H1 (cell line): ENCODE data around the gene PTS. TPM values are rescaled to one million over a fixed set of nuclear protein-coding genes. Genes with fewer than 3 reads are reported as not detected.

Experiments
- CTCF ChIA-PET: fragments of 300-600 bp; sonication (Branson Sonifier 250); formaldehyde crosslinking; loops from one replicate; lab custom pipeline; 2021; ENCODE audit not compliant: partially characterized antibody; lab: Charles Lee
- POLR2A ChIA-PET: fragments of 300-600 bp; sonication (Branson Sonifier 250); formaldehyde crosslinking; loops from one replicate; lab custom pipeline; 2021; ENCODE audit warnings: inconsistent platforms; ENCODE audit not compliant: partially characterized antibody; lab: Charles Lee
- DNase-seq, 2 experiments: peaks; one replicate each; pipeline versions ENCODE4 v3.0.0 to v3.0.0-alpha.2; 2010 to 2022; ENCODE audit warnings: low spot score in 2 of 2, low read depth in 1 of 2, mixed read lengths in 1 of 2
- FAIRE-seq: peaks from 2 replicates; lab custom pipeline; 2011; peaks lifted over from hg19 to GRCh38; lab: Jason Lieb, UNC
- H2AFZ ChIP-seq: 2 replicates; pipeline ENCODE4 v1.8.1; 2012; ENCODE audit warnings: low read length, inconsistent platforms
- H2AK5ac ChIP-seq: 2 replicates; pipeline ENCODE4 v1.6.1; 2013; ENCODE audit warnings: low read depth, low read length
- H2BK120ac ChIP-seq: replicated peaks from 2 replicates; pipeline ENCODE3; 2013; ENCODE audit warnings: low read depth, low read length, inconsistent platforms
- H2BK12ac ChIP-seq: 2 replicates; pipeline ENCODE4 v1.6.1; 2013; ENCODE audit warnings: low read depth, low read length
- H2BK15ac ChIP-seq: 2 replicates; pipeline ENCODE4 v1.6.1; 2013; ENCODE audit warnings: low read length
- H2BK20ac ChIP-seq: 2 replicates; pipeline ENCODE4 v1.6.1; 2013; ENCODE audit warnings: low read length
- H2BK5ac ChIP-seq: 2 replicates; pipeline ENCODE4 v1.6.1; 2013; ENCODE audit warnings: low read depth, low read length
- H3K14ac ChIP-seq: 2 replicates; pipeline ENCODE4 v1.6.1; 2013; ENCODE audit warnings: inconsistent platforms; ENCODE audit not compliant: insufficient read length
- H3K18ac ChIP-seq: 2 replicates; pipeline ENCODE4 v1.6.1; 2013; ENCODE audit warnings: low read length; ENCODE audit errors: extremely low read depth
- H3K23ac ChIP-seq: 2 replicates; pipeline ENCODE4 v1.6.1; 2013; ENCODE audit warnings: inconsistent platforms; ENCODE audit not compliant: insufficient read length
- H3K23me2 ChIP-seq: 2 replicates; pipeline ENCODE4 v1.6.1; 2013; ENCODE audit warnings: low read depth, low read length
- H3K27ac ChIP-seq: 2 replicates; pipeline ENCODE4 v1.6.1; 2011; ENCODE audit warnings: low read depth, low read length, inconsistent platforms
- H3K27me3 ChIP-seq, 4 experiments: replicated peaks in 1 of 4; 1 replicate in 1 of 4; 2 replicates in 3 of 4; pipeline versions ENCODE4 v1.6.1 to v1.8.1; 2011 to 2013; ENCODE audit warnings: low read length in 3 of 4, mild to moderate bottlenecking in 3 of 4, inconsistent platforms in 2 of 4, mixed read lengths in 2 of 4, moderate library complexity in 1 of 4; ENCODE audit not compliant: control insufficient read depth in 3 of 4, insufficient read depth in 3 of 4; ENCODE audit errors: extremely low read depth in 1 of 4
- H3K36me3 ChIP-seq, 4 experiments: 2 replicates each; pipeline versions ENCODE4 v1.6.1 to v1.8.1; 2011 to 2013; ENCODE audit warnings: mild to moderate bottlenecking in 4 of 4, low read length in 3 of 4, moderate library complexity in 2 of 4, control low read depth in 1 of 4, inconsistent platforms in 1 of 4; ENCODE audit not compliant: insufficient read depth in 4 of 4, control insufficient read depth in 2 of 4
- H3K4ac ChIP-seq: replicated peaks from 2 replicates; pipeline ENCODE3; 2013; ENCODE audit warnings: low read length, low read depth, mixed read lengths, inconsistent platforms; ENCODE audit not compliant: insufficient read length
- H3K4me1 ChIP-seq, 4 experiments: replicated peaks in 1 of 4; 1 replicate in 1 of 4; 2 replicates in 3 of 4; pipeline versions ENCODE4 v1.6.1 to v1.8.1; 2011 to 2013; ENCODE audit warnings: low read length in 3 of 4, inconsistent platforms in 2 of 4, mixed read lengths in 1 of 4; ENCODE audit not compliant: insufficient read depth in 4 of 4, control insufficient read depth in 3 of 4
- H3K4me2 ChIP-seq, 2 experiments: 2 replicates each; pipeline versions ENCODE4 v1.6.1 to v1.8.1; 2011 to 2013; ENCODE audit warnings: low read depth in 2 of 2, low read length in 2 of 2, control low read depth in 1 of 2, inconsistent platforms in 1 of 2, mild to moderate bottlenecking in 1 of 2; ENCODE audit not compliant: insufficient read depth in 1 of 2
- H3K4me3 ChIP-seq, 4 experiments: fragments of 200-600, 300-600 bp in 1 of 4; sonication (generic), shearing (Covaris generic), sonication (Bioruptor Twin) in 1 of 4; 2 replicates each; pipeline versions ENCODE4 v1.5.1 to v1.8.1; 2011 to 2016; ENCODE audit warnings: low read length in 4 of 4, low read depth in 3 of 4, control low read depth in 2 of 4, inconsistent platforms in 2 of 4, mild to moderate bottlenecking in 2 of 4, mixed read lengths in 1 of 4, moderate library complexity in 1 of 4; ENCODE audit not compliant: insufficient read depth in 2 of 4; ENCODE audit errors: extremely low read depth in 1 of 4
- H3K56ac ChIP-seq: replicated peaks from 2 replicates; pipeline ENCODE3; 2013; ENCODE audit warnings: low read depth, mild to moderate bottlenecking, mixed read lengths, low read length, inconsistent platforms; ENCODE audit not compliant: insufficient read length
- H3K79me1 ChIP-seq: 2 replicates; pipeline ENCODE4 v1.6.1; 2013; ENCODE audit warnings: low read depth, low read length, control low read depth
- H3K79me2 ChIP-seq, 2 experiments: 2 replicates each; pipeline versions ENCODE4 v1.6.1 to v1.8.1; 2012 to 2013; ENCODE audit warnings: low read length in 2 of 2, mild to moderate bottlenecking in 2 of 2, inconsistent platforms in 1 of 2; ENCODE audit not compliant: insufficient read depth in 2 of 2, control insufficient read depth in 1 of 2
- H3K9ac ChIP-seq, 4 experiments: replicated peaks in 1 of 4; 1 replicate in 1 of 4; 2 replicates in 3 of 4; pipeline versions ENCODE4 v1.6.1 to v1.8.1; 2011 to 2013; ENCODE audit warnings: low read depth in 3 of 4, low read length in 3 of 4, control low read depth in 2 of 4, mild to moderate bottlenecking in 2 of 4, moderate library complexity in 2 of 4, inconsistent platforms in 1 of 4; ENCODE audit errors: extremely low read depth in 1 of 4
- H3K9me3 ChIP-seq, 2 experiments: 2 replicates each; pipeline versions ENCODE4 v1.6.1 to v1.8.1; 2012 to 2013; ENCODE audit warnings: mild to moderate bottlenecking in 2 of 2, moderate library complexity in 2 of 2, control low read depth in 1 of 2, inconsistent platforms in 1 of 2, low read depth in 1 of 2, low read length in 1 of 2, mixed read lengths in 1 of 2; ENCODE audit not compliant: insufficient read depth in 2 of 2
- H4K20me1 ChIP-seq, 2 experiments: replicated peaks in 1 of 2; 2 replicates each; pipeline versions ENCODE3 to v1.8.1; 2011 to 2013; ENCODE audit warnings: inconsistent platforms in 2 of 2, low read length in 2 of 2, mild to moderate bottlenecking in 1 of 2; ENCODE audit not compliant: insufficient read depth in 2 of 2, control insufficient read depth in 1 of 2
- H4K5ac ChIP-seq: 2 replicates; pipeline ENCODE4 v1.6.1; 2013; ENCODE audit warnings: low read length, low read depth, mixed read lengths, inconsistent platforms; ENCODE audit not compliant: insufficient read length
- H4K8ac ChIP-seq: 2 replicates; pipeline ENCODE4 v1.8.0; 2013; ENCODE audit warnings: mild to moderate bottlenecking, moderate library complexity, low read length, inconsistent platforms; ENCODE audit not compliant: insufficient read depth; ENCODE audit errors: extremely low read depth
- H4K91ac ChIP-seq: replicated peaks from 2 replicates; pipeline ENCODE3; 2013; ENCODE audit warnings: low read length, mixed read lengths, inconsistent platforms; ENCODE audit not compliant: insufficient read length
- ATF3 ChIP-seq: IDR thresholded peaks from 2 replicates; pipeline ENCODE4 v1.6.1; 2011; ENCODE audit warnings: low read depth, mild to moderate bottlenecking, low read length; ENCODE audit not compliant: insufficient read depth
- SP1 ChIP-seq: IDR thresholded peaks from 2 replicates; pipeline ENCODE4 v1.6.1; 2011; ENCODE audit warnings: low read depth, low read length
- WGBS, 2 experiments: shearing (Covaris generic) in 1 of 2; methylation state at CpG; one replicate each; pipeline versions ENCODE4 v1.1.6 to v1.1.7; 2013 to 2015; ENCODE audit warnings: low lambda C conversion rate in 2 of 2, mixed read lengths in 2 of 2, inconsistent platforms in 1 of 2, low coverage in 1 of 2, missing lambda C conversion rate in 1 of 2; ENCODE audit not compliant: insufficient replicate concordance in 2 of 2, insufficient coverage in 1 of 2, insufficient read length in 1 of 2; ENCODE audit errors: extremely low coverage in 1 of 2, missing lambda C conversion rate in 1 of 2; 5-methylcytosine and 5-hydroxymethylcytosine counted together
- polyA plus RNA-seq, 7 experiments: library from polyadenylated mRNA; depleted of rRNA in 3 of 7; stranded (reverse) in 5 of 7; unstranded in 2 of 7; fragments of >200 nt in 5 of 7; fragments of 200-250 nt in 2 of 7; gene quantifications; 1 replicate in 5 of 7; 2 replicates in 1 of 7; 4 replicates in 1 of 7; pipeline versions ENCODE4 v1.2.1 to v1.2.3, GENCODE V29; 2011 to 2013; ENCODE audit warnings: missing spikeins in 2 of 7, mixed read lengths in 2 of 7
- total RNA-seq: library from RNA; stranded (reverse); fragmentation: NEBNext Ultra II Directional; extraction: Animal tissue kit (Norgen Biotek cat#: 25700); gene quantifications from 2 replicates; pipeline ENCODE4 v1.2.1, GENCODE V29; 2021

The PTS gene
- total and polyA plus RNA-seq, 2 of the 8 experiments (the other 6 are each of a cell fraction or from before 2014, with no cell fraction given): 18.3 to 25.9 TPM

DNA sequence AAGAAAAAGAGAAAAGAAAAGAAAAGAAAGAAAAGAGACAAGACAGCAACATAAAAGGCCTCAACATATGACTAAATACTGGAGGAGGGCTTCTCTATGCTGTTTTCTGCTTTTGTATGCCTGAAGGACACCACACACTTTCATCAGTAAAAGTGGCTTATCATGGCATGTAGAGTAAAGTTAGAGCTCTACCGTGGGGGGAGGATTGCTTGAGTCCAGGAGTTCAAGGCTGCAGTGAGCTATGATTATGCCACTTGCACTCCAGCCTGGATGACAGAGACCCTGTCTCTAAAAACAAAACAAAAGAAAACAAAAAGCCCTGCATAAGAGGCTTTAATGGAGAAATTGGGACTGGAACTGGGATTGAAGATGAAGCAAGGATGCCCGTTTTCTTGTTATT, 5.7 kb downstream of the PTS start:
- no peak overlapping the region for H3K23ac ChIP-seq
- H3K4ac ChIP-seq: no peak overlapping the region
- no peak overlapping the region for H2BK120ac ChIP-seq
- no peak overlapping the region for H4K8ac ChIP-seq
- H4K20me1 ChIP-seq: no peaks in the 10 kb centered on the region
- no peak overlapping the region for H2BK12ac ChIP-seq
- FAIRE-seq (no peak), DNase-seq (no peak)
- H3K4me3 ChIP-seq: no peak overlapping the region
- no peak overlapping the region for H3K56ac ChIP-seq
- peaks cover 0 to 18% of the 10 kb centered on the region in 2 experiments; a peak in 2 of 4 replicates for H3K79me2 ChIP-seq
- H3K4me1 ChIP-seq: no peaks in the 10 kb centered on the region
- no peak overlapping the region for H3K9ac ChIP-seq
- peaks cover 2% of the 10 kb centered on the region; the same call in 1 of the 2 replicates for H3K23me2 ChIP-seq
- H2AFZ ChIP-seq: no peak overlapping the region
- no peak overlapping the region for H2AK5ac ChIP-seq
- POLR2A ChIA-PET: no interaction called here
- H4K91ac ChIP-seq: no peak overlapping the region
- no peak overlapping the region for H2BK15ac ChIP-seq
- TF ChIP-seq ATF3 (no peak), SP1 (no peak)
- 87% methylated on average over 2 of the region's 2 CpGs; no CpG with 5 or more reads in 1 of the 2 experiments for WGBS, 2 experiments
- H3K14ac ChIP-seq: no peak overlapping the region
- no peaks in the 10 kb centered on the region for H3K27me3 ChIP-seq
- no peak overlapping the region for H3K18ac ChIP-seq
- no peak overlapping the region for H2BK20ac ChIP-seq
- H3K4me2 ChIP-seq: no peak overlapping the region
- H3K79me1 ChIP-seq: no peaks in the 10 kb centered on the region; the same call in 1 of the 2 replicates
- H3K9me3 ChIP-seq: no peaks in the 10 kb centered on the region
- no peak overlapping the region for H4K5ac ChIP-seq
- no peak overlapping the region for H3K27ac ChIP-seq
- CTCF ChIA-PET: interaction anchor here (1.3 to 2.7 kb wide), 2 partner anchors 9 to 13 kb away, joined by 5 to 13 read pairs; no protein-coding TSS in a partner anchor
- H3K36me3 ChIP-seq: peaks cover 0 to 45% (median 19%) of the 10 kb centered on the region in 4 experiments; a peak in 7 of 8 replicates
- no peak overlapping the region for H2BK5ac ChIP-seq
